Mesodermal cell (in vitro differentiated cells): ENCODE results near the gene LITAFD.
A peak's percentile ranks its signal among the peaks of the same experiment; 100 is the strongest.
"Not testable (repeated sequence)": the region's sequence is repeated elsewhere in the genome, so short reads cannot be mapped to it uniquely, and the experiment has no call there.

Experiments
- H3K27ac ChIP-seq: 2 replicates; pipeline ENCODE4 v1.7.0; 2013; ENCODE audit warnings: mild to moderate bottlenecking, low read depth, low read length, moderate library complexity; ENCODE audit not compliant: severe bottlenecking
- H3K36me3 ChIP-seq: 2 replicates; pipeline ENCODE4 v1.7.1; 2013; ENCODE audit warnings: mild to moderate bottlenecking, low read length, moderate library complexity; ENCODE audit not compliant: control insufficient read depth, insufficient read depth
- H3K4me1 ChIP-seq: one replicate; pipeline ENCODE4 v1.7.1; 2013; ENCODE audit warnings: mild to moderate bottlenecking, low read length; ENCODE audit not compliant: insufficient read depth, control insufficient read depth, poor library complexity, severe bottlenecking
- H3K4me3 ChIP-seq: 2 replicates; pipeline ENCODE4 v1.7.0; 2013; ENCODE audit warnings: low read length, control low read depth, mild to moderate bottlenecking; ENCODE audit not compliant: insufficient read depth, poor library complexity, severe bottlenecking; ENCODE audit errors: extremely low read depth
- H3K9me3 ChIP-seq: 2 replicates; pipeline ENCODE4 v1.7.1; 2013; ENCODE audit warnings: mild to moderate bottlenecking, low read length, moderate library complexity; ENCODE audit not compliant: control insufficient read depth
- WGBS, 2 experiments: methylation state at CpG; one replicate each; pipeline ENCODE4 v1.1.5; 2013; ENCODE audit warnings: missing lambda C conversion rate in 2 of 2; ENCODE audit not compliant: insufficient coverage in 2 of 2; 5-methylcytosine and 5-hydroxymethylcytosine counted together

Gene LITAFD

GRCh38 chr16:8866118-8866883 lies 15.8 kb upstream of the LITAFD start:
- Histone ChIP-seq H3K36me3 (peaks cover 12% of the 10 kb centered on the region), H3K27ac (peak overlapping the region; percentile 76), H3K4me3 (peak overlapping the region; percentile 76), H3K9me3 (no peaks in the 10 kb centered on the region), H3K4me1 (peaks cover 36% of the 10 kb centered on the region)
- 17% methylated on average over 20 to 22 of the region's 30 CpGs for WGBS, 2 experiments

- peak overlapping the region; percentile 76 for H3K27ac ChIP-seq
- peaks cover 12% of the 10 kb centered on the region for H3K36me3 ChIP-seq
- 1 to 4% methylated on average over 6 to 7 of the region's 16 CpGs for WGBS, 2 experiments
- H3K4me1 ChIP-seq = peaks cover 36% of the 10 kb centered on the region
- H3K9me3 ChIP-seq = no peaks in the 10 kb centered on the region
- H3K4me3 ChIP-seq = peak overlapping the region; percentile 76
Measured at GRCh38 chr16:8866884-8867215, 15.3 kb upstream of the LITAFD start.

GRCh38 chr16:8867216-8867931 lies 14.8 kb upstream of the LITAFD start:
- H3K4me3 ChIP-seq = peak overlapping the region; percentile 76
- WGBS, 2 experiments = 2 to 4% methylated on average over 23 to 30 of the region's 35 CpGs
- no peaks in the 10 kb centered on the region for H3K9me3 ChIP-seq
- H3K4me1 ChIP-seq = peaks cover 35% of the 10 kb centered on the region
- peaks cover 9% of the 10 kb centered on the region for H3K36me3 ChIP-seq
- H3K27ac ChIP-seq = peak overlapping the region; percentile 76

- Histone ChIP-seq H3K36me3 (peaks cover 3% of the 10 kb centered on the region), H3K4me3 (peak overlapping the region; percentile 76), H3K27ac (no peak overlapping the region), H3K4me1 (peaks cover 31% of the 10 kb centered on the region), H3K9me3 (no peaks in the 10 kb centered on the region)
- 0 to 1% methylated on average over 8 to 14 of the region's 16 CpGs for WGBS, 2 experiments
Measured at GRCh38 chr16:8867932-8868415, 14.2 kb upstream of the LITAFD start.

GRCh38 chr16:8868416-8869211 lies 13.5 kb upstream of the LITAFD start, which contains the start of gene CARHSP1:
Gene CARHSP1 (minus strand): TSS chr16:8869006. CDS start chr16:8859328, 9,678 bp downstream.
- Histone ChIP-seq H3K9me3 (no peaks in the 10 kb centered on the region), H3K27ac (peak within 1 kb of the TSS; percentile 79), H3K4me1 (peaks cover 27% of the 10 kb centered on the region), H3K4me3 (peak within 1 kb of the TSS; percentile 76), H3K36me3 (peaks cover 3% of the 10 kb centered on the region)
- WGBS, 2 experiments = 0 to 1% methylated on average over 33 to 67 of the region's 83 CpGs

- H3K27ac ChIP-seq = peak overlapping the region; percentile 24
Measured at GRCh38 chr16:8869212-8869987, 12.8 kb upstream of the LITAFD start.

GRCh38 chr16:8869988-8870241 lies 12.2 kb upstream of the LITAFD start:
- peaks cover 14% of the 10 kb centered on the region for H3K4me1 ChIP-seq
- H3K4me3 ChIP-seq, H3K36me3 ChIP-seq, H3K27ac ChIP-seq, H3K9me3 ChIP-seq: not testable (repeated sequence)
- WGBS, 2 experiments = 89 to 92% methylated on average over 10 of the region's 10 CpGs

More at GRCh38 chr16:8869212-8869987, 12.8 kb upstream of the LITAFD start:
- peaks cover 19% of the 10 kb centered on the region for H3K4me1 ChIP-seq
- peaks cover 3% of the 10 kb centered on the region for H3K36me3 ChIP-seq
- peak overlapping the region; percentile 29 for H3K4me3 ChIP-seq
- whole genome bisulfite sequencing, 2 experiments = 30 to 39% methylated on average over 18 to 27 of the region's 37 CpGs
- no peaks in the 10 kb centered on the region for H3K9me3 ChIP-seq

GRCh38 chr16:8872071-8872470 lies 10.1 kb upstream of the LITAFD start:
- Histone ChIP-seq H3K4me1 (peaks cover 5% of the 10 kb centered on the region), H3K4me3 (no peak overlapping the region), H3K36me3 (no peaks in the 10 kb centered on the region), H3K9me3 (no peaks in the 10 kb centered on the region), H3K27ac (no peak overlapping the region)
- WGBS, 2 experiments = 92 to 94% methylated on average over 5 of the region's 5 CpGs

- H3K27ac ChIP-seq = no peak overlapping the region
- no peaks in the 10 kb centered on the region for H3K9me3 ChIP-seq
- H3K4me3 ChIP-seq = no peak overlapping the region
- peaks cover 11% of the 10 kb centered on the region for H3K4me1 ChIP-seq
- H3K36me3 ChIP-seq = no peaks in the 10 kb centered on the region
- WGBS, 2 experiments = 85 to 90% methylated on average over 17 to 19 of the region's 22 CpGs
Measured at GRCh38 chr16:8872967-8873865, 8.9 kb upstream of the LITAFD start.
